HL-60/S4 treated with retinoic acid at 250 ng/mL for 4 days and 3 days (cell line): ENCODE results near the gene PRSS27.
"Not testable (repeated sequence)": the region's sequence is repeated elsewhere in the genome, so short reads cannot be mapped to it uniquely, and the experiment has no call there.

Experiments
- in situ Hi-C: fragments of 300-500 bp; cut with MboI; formaldehyde crosslinking; loops from 2 replicates; pipeline ENCODE4 v1.7.0; 2022; ENCODE audit warnings: low sequenced_read_pairs

The PRSS27 gene

DNA sequence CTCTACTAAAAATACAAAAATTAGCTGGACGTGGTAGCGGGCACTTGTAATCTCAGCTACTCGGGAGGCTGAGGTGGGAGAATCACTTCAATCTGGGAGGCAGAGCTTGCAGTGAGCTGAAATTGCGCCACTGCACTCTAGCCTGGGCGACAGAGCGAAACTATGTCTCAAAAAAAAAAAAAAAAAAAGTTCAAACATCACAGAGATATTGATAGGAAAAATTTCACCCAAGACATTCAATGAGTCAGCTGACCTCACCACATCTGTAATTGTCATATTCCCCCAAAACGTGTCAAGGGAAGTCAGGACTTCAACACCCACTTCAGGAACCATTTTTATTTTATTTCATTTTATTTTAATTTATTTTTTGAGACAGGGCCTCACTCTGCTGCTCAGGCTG is 8.0 kb upstream of the PRSS27 start:
- in situ Hi-C loops: no loop called here

DNA sequence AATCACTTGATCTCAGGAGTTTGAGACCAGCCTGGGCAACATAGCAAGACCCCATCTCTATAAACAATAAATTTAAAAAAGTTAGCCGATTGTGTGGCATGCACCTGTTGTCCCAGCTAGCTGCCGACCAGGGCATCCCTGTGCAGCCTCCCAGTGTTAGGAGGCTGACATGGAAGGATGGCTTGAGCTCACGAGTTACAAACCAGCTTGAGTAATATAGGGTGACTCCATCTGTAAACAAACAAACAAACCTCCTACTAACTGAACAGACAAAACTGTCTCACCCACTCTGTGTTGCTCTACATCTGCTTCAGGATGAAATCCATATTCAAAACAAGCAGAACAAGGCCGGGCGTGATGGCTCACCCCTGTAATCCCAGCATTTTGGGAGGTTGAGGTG is 6.9 kb upstream of the PRSS27 start:
- in situ Hi-C loops: no loop called here

DNA sequence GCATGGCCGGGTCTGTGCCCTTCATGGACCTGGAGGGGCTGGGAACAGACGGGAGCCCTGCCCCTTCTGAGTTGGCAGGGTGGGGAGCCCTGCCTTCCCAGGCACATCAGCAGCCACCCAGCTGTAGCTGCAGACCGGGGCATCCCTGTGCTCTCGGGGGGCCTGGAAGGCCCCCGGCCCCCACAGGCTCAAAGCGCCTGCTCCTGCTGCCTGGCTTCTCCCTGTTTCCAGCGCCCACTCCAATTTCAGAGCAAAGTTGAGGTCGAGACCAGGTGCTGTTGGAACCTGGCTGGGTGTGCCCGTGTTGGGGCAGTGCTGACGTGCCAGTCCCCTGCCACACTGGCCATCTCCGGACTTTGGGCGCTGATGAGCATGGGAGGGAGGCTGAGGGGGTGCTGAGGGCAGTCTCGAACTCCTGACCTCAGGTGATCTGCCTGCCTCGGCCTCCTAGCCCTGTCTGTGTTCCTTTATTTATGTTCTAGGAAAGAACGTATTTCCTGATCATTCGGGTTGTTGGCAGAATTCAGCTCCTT is 4.9 kb upstream of the PRSS27 start:
- in situ Hi-C loops: no loop called here

DNA sequence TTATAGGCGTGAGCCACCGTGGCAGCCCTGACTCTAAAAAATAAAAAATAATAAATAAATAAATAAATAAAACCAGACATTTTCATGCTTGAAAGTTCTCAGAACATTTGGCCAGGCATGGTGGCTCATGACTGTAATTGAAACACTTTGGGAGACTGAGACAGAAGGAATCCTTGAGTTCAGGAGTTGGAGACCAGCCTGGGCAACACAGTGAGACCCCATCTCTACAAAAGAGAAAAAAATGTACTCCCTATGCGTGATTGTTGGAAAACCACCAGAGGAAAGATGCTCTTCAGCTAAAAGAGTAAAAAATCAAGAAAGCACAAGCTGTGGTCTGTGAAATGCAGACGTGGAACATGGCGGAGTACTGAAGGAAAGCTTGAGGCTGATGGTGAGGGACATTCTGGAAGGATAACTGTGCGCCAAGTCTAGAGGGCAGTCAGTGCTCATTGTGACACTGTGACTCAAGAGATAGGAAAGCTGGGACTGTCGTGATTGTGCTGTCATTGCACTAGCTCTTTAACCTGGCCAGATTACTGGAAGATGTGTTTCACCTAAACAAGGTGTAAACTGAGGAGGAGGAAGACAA is 4.2 kb upstream of the PRSS27 start:
- in situ Hi-C loops: no loop called here

GRCh38 chr16:2721634-2722173 is 1.7 kb upstream of the PRSS27 start:
- in situ Hi-C loops: not testable (repeated sequence)

DNA sequence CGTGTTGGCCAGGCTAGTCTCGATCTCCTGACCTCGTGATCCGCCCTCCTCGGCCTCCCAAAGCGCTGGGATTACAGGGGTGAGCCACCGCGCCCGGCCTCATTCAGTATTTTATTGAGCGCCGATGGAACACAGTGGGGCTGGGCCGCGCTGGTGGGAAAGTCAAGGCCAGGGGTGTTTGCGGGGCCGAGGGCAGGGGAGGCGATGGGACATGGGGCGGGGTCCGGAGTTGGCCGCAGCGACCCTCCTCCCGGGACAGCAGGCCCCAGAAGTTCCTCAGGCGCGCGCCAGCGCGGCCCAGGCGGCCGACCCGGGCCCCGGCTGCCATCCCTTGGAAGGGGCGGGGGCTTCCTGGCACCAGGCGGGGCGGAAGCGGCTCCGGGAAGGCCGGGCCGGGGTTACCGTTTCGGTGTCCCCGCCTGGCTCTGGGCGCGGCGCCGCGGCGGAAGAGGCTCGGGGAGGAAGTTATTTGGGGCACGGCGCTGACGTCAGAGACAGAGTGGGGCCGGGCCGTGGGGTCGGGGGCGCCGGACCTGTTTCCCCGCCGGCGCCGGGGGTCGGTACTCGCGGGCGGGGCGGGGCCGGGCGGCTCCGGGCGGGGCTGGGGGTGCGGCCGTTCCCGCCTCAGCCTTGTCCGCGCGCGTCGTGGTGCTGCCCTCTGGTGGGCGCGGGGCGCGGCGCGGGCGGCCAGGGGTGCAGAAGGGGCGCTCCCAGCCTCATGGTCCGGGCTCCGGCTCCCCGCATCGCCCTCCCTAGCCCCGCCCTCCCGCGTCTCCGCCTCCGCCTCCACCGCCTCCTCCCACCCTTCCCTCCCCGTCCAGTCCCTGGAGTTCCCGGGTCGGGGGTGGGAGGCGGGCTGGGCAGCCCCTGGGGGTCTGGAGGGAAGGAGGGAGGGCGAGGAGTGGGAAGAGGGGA is 952 bp upstream of the PRSS27 start:
- in situ Hi-C loops: no loop called here

DNA sequence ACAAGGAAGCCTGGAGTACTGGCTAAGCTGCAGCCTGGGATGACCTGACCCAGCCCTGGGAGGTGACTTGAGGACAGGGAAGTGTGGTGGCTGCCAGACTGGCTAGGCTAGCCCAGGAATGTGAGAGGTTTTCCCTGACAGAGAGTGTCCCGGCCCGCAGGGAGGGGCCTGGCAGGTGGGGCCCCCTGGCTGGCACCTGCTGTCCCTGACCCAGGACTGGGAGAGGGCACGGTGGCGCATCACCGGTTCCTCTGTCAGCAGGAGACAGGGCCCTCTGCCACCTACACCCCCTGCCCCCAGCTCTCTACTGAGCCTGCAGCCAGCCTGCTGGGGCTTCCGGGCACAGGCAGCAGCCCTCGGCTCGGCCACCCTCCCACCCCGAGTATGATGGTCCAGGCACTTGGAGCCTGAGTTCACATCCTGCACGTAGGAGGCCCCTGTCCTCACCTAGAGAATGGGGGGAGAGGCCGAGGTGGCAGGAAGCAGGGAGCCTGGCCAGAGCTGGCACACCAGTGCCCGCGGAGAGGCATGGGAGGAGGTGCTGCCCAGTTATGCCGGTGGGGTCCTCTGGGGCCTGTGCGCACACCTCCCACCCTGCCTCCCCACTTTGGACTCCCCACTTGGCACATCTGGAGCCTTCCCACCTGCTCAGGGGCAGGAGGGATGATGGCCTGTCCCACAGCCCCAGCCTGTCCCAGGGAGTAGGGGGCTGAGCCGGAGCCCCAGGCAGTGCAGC is 528 bp downstream of the PRSS27 start:
- in situ Hi-C loops: no loop called here

- in situ Hi-C loops: no loop called here
These were observed 2.4 kb downstream of the PRSS27 start for GRCh38 chr16:2717383-2718263.

DNA sequence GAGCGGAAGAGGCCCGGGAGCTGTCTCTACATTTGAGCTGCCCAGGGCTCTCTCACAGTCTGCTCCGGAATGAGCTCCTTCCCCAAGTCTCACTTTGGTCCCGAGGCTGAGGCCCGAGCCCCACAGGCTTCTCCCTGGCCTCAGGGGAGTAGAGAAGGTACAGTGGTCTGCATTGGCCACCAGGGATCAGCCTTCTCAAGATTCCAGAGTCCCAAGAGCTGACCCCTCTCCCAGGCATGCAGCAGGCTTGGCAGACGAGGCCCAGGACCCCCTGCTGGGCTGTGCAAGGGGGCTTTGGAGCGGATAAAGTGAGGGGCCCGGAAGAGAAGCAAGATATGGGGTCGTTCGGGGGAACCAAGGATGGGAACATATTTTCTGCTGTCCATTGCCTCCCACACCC is 3.1 kb downstream of the PRSS27 start:
- in situ Hi-C loops: no loop called here

DNA sequence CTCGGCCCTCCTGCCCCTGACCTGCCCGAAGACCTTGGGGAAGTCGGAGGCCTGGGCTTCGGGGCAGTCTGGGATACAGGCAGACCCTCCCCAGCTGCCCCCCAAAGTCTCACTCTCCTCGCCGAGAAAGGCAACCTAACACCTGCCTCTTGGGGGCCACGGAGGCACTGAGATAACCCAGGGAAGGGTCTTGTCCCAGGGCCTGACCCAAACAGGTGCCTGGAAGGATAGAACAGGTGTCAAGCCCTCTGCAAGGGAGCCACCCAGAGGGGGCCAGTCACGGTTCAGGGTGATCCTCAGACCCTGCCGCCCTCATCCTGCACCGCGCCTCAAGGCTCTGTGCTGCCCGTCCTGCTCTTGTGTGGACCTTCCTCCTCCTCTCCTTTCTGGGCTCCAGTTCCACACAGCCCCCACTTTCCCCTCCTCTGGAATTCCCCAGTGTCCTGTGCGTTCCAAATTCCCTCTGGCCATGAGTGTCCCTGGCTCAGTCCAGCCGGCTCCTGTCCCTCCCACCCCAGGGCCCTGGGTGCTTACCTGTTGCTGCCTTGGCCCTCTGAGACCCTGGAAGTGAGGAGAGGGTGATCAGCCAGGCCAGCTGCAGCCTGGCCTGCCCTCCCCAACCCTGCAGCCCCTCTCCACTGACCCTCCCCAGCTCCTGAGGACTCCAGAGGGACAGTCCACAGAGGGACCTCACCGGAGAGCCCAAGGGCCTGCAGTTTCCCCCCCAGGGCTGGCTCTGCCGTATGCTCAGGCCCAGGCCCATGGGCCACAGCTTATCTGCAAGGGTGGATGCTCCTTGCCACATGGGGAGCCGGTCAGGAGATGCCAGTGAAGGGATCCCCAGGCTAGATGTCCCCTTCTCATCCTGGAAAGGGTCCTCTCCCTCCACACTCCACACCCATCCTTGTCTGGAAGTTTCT is 3.8 kb downstream of the PRSS27 start:
- in situ Hi-C loops: no loop called here

DNA sequence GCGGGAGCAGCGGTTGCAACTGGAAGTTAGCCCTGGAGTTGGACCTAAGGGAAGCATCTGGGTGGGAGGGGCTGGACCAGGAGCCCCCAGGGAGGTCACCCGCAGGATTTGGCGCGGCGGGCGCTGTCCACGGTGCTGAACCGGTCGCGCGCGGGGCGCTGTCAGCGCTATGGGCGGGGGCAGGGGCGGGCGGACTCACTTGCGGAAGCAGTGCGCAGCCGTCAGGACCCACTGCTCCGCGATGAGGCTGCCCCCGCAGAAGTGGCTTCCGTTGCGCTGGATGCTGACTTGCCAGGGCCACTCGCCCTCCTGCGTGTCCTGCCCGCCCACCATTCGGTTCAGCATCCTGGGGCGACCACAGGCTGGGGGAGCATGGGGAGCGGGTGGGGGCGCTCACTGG is 4.5 kb downstream of the PRSS27 start:
- in situ Hi-C loops: no loop called here

DNA sequence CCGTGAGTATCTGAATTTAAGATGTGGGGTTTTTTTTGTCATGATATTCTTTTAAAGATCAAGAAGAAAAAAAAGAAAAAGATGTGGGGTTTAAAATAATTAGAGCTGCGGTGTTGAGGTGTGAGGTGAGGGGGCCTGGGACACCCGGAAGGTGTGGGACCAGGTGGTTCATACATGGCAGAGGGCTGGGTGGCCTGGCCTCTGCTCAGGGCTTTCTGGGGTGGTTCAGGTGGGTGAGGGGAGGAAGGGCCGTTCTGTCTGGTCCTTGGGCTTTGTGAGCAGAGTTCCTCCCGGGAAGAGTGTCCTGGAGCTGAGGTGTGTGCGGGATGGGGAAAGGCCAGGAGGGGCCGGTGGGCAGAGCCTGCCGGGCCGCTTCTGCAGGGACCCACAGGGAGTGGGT is 5.0 kb downstream of the PRSS27 start:
- in situ Hi-C loops: no loop called here

DNA sequence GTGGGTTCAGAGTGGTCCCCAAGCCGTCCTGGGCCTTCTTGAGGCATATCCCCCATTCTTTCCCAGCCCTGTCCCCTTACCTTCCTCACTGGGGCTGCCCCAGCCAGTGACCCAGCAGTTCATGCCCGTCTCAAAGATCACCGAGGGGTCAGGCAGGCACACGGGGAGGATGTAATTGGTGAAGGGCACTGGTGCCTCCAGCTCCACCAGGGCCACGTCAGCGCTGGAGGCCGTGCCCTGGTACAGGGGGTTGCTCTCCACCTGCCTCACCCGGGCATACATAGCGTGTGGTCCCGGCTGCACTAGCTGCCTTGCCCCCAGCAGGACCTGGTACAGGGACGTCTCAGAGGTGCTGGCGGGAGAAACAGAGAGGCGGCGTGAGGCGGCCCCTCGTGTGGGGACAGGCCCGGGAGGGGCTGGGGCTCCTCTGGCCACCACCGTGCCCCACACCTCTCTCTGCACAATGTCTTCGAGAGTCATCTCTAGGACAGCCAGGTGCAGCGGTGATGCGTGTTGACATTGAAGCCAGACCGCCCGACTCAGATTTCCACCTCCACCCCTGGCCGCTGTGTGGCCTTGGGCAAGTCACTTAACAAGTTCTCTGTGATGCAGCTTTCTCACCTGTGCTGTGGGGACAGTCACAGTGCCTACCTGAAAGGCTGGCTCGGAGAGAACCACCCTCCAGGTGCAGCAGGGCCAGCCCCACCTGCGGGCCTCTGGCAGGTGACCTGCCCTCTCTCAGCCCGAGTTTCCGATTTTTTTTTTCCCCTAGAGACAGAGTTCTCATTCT is 5.8 kb downstream of the PRSS27 start:
- in situ Hi-C loops: no loop called here

GRCh38 chr16:2713523-2713922 is 6.5 kb downstream of the PRSS27 start:
- in situ Hi-C loops: no loop called here

DNA sequence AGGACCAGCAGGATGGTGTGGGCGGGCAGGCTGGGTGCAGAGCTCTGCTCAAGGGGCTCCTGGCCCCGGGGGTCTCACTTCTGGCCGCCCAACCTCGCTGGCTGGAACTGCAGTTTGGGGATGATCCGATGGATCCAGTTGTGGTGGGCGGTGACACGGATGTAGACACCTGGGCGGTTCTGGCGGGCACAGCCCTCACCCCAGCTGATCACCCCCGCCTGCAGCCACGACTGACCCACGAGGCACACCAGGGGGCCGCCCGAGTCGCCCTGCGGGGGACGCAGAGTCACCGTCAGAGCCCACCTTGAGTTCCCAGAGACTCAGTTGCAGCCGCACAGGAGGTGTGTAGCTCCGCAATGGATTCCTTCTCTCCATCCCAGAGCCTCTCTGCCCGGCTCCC is 7.5 kb downstream of the PRSS27 start:
- in situ Hi-C loops: no loop called here

GRCh38 chr16:2712063-2712441 is 8.0 kb downstream of the PRSS27 start:
- in situ Hi-C loops: no loop called here

- in situ Hi-C loops: no loop called here
These were observed 8.5 kb downstream of the PRSS27 start for GRCh38 chr16:2711370-2712062.

GRCh38 chr16:2710711-2711231 is 9.3 kb downstream of the PRSS27 start:
- in situ Hi-C loops: no loop called here
